ENCODE data around the gene TTC28.

The TTC28 gene

DNA sequence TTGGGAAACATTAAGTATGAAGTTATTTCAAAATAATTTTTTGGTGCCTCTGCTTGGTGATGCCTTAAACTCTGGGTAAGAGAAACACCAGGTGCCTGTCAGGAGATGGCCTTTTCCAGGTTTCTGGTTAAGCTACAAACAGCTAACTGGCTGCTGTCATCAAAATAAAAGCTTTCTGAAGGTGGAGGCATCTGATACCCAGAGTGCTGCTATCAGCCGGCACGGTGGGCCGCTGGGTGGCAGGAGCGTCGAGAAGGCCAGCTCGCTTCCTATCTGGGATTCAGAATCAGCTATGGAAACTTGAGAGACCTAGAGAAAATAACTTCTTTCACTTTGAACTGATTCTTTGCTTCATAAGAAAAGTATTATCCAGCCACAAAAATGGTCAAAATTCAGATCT lies 679.8 kb downstream of the TTC28 start:
- in situ Hi-C loops (cut with MboI; ENCODE audit: low sequenced_read_pairs) = no loop called here

GRCh38 chr22:27998511-27999410 lies 680.9 kb downstream of the TTC28 start:
- in situ Hi-C loops (cut with MboI; ENCODE audit: low sequenced_read_pairs) = no loop called here

DNA sequence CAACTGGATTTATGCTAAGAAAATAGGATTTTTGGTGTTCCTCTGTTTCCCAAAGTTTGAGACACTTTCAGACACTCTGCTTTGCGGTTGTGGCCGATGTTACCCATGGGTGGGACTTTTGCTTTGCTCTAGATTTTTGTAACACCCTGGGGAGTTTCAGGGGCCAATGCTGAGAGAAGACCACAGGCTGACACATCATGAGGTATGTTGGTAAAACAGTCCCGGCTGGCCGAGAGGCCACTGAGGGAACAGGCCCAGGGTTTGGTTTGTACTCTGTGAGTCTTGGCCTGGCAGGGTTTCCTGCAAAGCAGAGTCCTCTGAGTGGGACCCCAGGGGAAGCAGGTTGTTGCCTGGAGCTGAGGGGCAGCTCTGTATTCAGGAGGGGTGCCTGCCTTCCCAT lies 682.1 kb downstream of the TTC28 start:
- in situ Hi-C loops (cut with MboI; ENCODE audit: low sequenced_read_pairs) = no loop called here

GRCh38 chr22:27996981-27997380 lies 682.7 kb downstream of the TTC28 start:
- in situ Hi-C loops (cut with MboI; ENCODE audit: low sequenced_read_pairs) = no loop called here

DNA sequence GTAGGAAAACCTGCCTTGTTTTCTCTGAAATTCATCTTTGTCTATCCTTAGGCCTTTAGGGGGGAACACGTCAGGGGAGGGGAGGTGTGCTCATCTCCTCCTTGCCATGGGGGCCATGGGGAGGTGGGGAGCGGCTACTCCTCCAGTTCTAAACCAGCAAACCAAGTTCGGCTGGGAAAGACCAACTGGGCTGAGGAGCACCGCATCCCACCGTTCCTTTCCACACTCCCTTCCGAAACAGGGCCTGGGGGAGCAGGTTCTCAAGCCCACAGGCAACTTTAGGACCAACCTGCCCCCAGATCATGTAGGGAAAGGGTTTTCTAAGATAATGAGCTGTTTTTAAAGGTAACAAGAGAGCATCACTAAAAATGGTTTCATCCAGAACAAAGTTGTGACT lies 683.1 kb downstream of the TTC28 start:
- in situ Hi-C loops (cut with MboI; ENCODE audit: low sequenced_read_pairs) = no loop called here

- in situ Hi-C loops (cut with MboI; ENCODE audit: low sequenced_read_pairs) = no loop called here
Observed at GRCh38 chr22:27995801-27996528, 683.7 kb downstream of the TTC28 start.

DNA sequence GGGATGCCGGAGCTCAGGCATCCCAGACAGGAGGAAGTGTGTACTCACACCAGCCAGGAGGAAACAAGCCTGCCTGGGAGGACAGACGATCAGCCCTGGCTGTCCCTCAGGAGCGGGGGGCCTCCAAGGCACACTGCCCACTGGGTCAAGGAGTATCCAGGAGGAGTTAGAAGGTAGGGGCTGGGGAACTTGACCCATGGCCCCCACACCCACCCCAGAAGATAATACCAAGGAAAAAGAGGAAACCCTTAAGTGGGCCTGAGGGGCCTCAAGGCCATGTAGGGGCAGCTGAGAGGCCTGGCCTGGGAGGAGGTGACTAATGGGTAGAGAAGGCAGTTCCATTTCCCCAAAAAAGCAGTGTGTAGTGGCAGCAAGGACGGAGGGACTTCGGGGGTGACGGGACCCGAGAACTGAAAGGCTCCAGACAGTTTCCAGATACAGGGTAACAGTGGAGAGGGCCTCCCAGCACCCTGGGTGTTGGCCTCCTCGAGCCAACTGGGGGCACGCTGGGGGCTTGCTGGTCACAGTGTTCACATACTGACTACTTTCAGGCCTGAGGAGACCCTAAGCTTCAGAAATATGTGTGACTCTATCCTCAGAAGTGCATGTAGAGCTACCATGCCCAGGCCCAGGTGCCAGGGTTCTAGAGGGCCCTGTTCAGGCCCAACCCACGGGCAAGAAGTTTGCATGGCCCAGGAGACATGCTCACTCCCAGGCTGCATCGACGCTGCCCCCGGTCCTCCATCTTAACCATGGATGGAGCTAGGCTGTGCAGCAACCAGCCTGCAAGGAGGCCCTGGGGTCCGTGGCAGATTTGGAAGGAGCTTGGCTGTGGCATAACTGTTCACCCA lies 684.9 kb downstream of the TTC28 start:
- in situ Hi-C loops (cut with MboI; ENCODE audit: low sequenced_read_pairs) = no loop called here

DNA sequence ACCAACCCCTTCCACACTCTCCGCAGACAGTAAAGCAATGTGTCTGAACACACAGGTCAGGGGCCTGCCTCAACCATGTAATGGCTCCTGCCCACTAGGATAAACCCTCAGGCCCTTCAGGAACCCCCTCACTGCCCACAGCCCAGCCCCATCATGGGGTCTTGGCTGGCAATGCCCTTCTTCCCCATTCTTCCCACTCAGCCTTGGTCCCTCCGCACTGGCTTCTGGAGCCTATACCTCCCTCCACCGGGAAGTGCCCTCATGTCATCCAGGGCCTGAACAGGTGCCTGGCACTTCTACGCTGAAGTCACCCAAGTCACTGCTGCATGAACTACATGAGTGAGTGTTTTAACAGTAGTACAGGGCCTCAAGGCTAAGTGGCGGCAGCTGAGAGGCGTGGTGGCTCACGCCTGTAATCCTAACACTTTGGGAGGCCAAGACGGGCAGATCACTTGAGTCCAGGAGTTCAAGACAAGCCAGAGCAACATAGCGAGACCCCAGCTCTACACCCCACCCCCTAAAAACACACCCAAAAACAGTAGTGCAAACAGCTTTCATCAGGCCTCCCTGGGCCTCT lies 685.8 kb downstream of the TTC28 start:
- in situ Hi-C loops (cut with MboI; ENCODE audit: low sequenced_read_pairs) = no loop called here

DNA sequence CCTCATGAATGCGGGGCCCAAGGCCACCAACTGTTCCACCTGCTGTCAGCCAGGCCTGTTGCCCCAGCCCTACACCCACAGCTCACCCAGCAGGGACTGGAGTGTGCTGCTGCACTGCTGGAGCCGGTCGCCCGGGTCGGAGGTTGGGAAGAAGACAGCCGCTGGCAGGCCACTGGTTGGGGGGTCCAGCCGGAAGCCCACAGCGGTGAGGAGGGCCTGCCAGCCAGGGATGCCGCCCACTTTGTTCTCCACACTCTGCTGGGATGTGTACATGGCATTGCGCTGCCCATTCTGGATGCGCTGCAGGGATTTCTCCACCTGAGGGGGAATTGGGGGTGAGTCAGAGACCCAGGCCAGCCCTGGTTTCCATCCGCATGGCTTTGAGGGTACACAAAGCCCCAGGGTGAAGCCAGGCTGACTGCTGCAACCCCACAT lies 686.4 kb downstream of the TTC28 start:
- in situ Hi-C loops (cut with MboI; ENCODE audit: low sequenced_read_pairs) = no loop called here

GRCh38 chr22:27992294-27993165 lies 687.1 kb downstream of the TTC28 start:
- in situ Hi-C loops (cut with MboI; ENCODE audit: low sequenced_read_pairs) = no loop called here

DNA sequence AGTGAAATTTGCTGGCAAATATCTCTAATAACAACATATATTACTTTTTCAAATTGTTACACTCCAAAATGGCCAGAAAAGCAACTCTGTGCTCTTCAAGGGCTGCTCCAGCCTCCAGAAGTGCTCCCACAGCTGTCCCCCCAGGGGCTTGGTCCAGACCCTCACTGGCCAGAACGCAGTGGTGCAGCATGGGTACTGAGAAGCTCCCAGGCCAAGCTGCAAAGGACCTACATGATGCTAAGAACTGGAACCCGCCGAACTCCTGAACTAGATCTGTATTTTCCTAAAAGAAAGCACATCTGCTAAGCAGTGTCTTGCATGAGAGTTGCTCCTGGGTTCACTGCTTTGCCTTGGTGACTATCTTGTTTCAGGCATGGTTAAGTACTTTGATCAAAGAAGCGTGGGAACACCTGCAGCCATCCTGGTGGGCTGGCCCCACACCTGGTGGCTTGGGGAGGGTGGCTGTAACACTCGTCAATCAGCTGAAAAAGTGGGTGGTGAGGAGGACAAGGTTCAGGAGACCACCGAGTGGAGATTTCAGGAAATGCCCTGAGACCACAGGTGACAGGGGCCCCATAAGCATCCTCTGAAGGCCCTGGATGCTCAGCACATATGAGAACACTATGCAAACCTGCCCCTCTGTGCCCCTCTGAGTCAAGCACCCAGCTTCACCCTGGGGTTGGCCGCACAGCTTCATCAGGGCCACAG lies 687.9 kb downstream of the TTC28 start:
- in situ Hi-C loops (cut with MboI; ENCODE audit: low sequenced_read_pairs) = no loop called here

GRCh38 chr22:27990879-27991278 lies 688.8 kb downstream of the TTC28 start:
- in situ Hi-C loops (cut with MboI; ENCODE audit: low sequenced_read_pairs) = no loop called here

DNA sequence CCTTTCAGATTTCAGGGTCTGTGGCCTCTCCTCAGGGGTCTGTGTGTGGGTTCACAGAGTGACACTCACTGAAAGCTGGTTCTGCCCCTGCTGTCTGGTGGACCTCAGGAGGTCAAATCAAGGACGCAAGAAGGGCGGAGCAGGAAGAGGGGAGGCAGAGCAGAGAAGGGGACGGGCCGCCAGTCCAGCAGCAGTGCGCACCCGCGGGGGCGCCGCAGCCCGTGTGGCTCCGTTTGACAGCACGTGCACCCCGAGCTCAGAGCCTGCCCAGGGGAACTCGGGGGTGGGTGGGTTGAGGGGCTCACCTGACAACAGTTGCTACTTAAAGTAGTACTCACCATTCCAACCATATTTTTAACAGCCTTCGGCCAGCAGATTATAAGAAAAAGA lies 689.2 kb downstream of the TTC28 start:
- in situ Hi-C loops (cut with MboI; ENCODE audit: low sequenced_read_pairs) = no loop called here

DNA sequence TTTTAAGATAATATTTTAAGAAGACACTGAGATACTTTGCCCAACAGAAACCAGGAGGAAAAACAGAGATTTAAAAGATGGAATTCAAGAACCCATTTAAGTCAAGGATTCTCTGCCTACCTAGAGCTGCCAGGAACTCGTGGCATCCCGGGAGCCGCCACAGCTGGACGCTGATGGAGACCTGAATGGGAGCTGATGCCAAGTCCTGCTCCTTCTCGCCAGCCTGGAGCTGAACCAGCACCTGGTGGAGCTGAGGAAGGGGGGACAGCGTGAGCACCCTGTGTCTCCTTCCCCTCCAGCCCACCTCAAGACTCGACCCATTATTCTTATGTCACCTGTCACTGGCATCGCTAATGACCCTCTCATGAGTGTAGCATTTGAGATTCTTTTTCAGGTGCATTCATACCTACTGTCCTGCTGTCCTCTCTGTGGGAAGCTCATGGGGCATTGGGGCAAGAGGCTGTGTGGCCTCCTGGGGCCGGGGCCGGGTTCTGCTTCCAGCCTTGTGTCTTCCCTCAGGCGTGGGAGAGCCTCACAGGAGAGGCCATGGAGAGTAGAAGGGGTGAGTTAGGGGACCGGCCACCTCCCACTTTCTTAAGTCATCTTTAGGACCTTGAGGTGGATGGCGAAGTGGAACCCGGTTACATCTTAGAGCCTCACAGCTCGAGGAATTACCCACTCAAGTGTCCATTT lies 689.7 kb downstream of the TTC28 start:
- in situ Hi-C loops (cut with MboI; ENCODE audit: low sequenced_read_pairs) = no loop called here

DNA sequence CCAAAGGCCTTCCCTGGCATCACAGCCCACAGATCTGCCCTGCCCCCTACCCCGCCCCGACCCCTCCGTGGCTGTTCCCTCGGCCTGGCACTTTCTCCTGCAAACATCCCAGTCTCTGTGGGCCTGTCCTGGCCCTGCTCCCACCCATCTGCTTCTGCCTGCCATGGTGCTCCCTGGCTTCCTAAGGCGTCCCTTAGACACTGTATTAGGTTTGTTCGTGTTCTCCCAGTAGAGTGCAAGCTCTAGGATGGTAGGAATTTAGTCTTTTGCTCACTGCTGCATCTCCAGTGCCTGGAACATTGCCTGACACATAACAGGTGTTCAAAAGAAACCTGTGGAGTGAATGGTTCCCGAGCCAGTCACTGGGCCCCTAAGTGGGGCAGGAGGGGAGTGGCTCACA lies 690.9 kb downstream of the TTC28 start:
- in situ Hi-C loops (cut with MboI; ENCODE audit: low sequenced_read_pairs) = no loop called here

DNA sequence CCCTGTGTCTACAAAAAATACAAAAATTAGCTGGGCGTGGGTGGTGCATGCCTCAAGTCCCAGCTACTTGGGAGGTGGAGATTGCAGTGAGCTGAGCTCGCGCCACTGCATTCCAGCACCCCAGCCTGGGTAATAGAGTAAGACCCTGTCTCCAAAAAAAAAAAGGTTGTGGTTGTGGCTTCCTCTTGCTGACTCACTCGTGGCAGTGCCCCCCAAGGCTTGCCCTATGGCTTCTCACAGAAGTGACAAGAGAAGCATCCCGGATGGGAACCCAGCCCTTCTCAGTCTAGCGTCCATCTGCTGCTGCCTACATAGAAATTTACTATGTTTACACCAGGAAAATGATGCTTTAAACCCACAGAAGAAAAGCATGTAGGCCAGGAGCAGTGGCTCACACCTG lies 692.1 kb downstream of the TTC28 start:
- in situ Hi-C loops (cut with MboI; ENCODE audit: low sequenced_read_pairs) = no loop called here

GRCh38 chr22:27986937-27987336 lies 692.7 kb downstream of the TTC28 start:
- in situ Hi-C loops (cut with MboI; ENCODE audit: low sequenced_read_pairs) = no loop called here

GRCh38 chr22:27986459-27986858 lies 693.2 kb downstream of the TTC28 start:
- in situ Hi-C loops (cut with MboI; ENCODE audit: low sequenced_read_pairs) = no loop called here
